HCT116 (cell line): ENCODE measurements around the gene RNF121. TPM values are rescaled to one million over a fixed set of nuclear protein-coding genes. Genes with fewer than 3 reads are reported as not detected.

Source experiments
- ATAC-seq: fragments of 200-7000 bp; cut with Tn5 transposase; 2 replicates; pipeline ENCODE4 v1.9.1; 2020; ENCODE audit warnings: mild to moderate bottlenecking, moderate library complexity
- BruUV-seq: library from RNA; stranded (reverse); fragments of 400-500 nt; replicated peaks from 2 replicates; lab custom pipeline; 2021; lab: Mats Ljungman, UMichigan
- CTCF ChIA-PET: fragments of 300-600 bp; sonication (Branson Sonifier 250); formaldehyde crosslinking; loops from one replicate; lab custom pipeline; 2021; ENCODE audit warnings: antibody characterized with exemption; lab: Charles Lee
- POLR2A ChIA-PET: fragments of 300-600, 350-600 bp; sonication (Branson Sonifier 250); formaldehyde crosslinking; loops from one replicate; lab custom pipeline; 2021; ENCODE audit warnings: antibody characterized with exemption; lab: Charles Lee
- RAD21 ChIA-PET, 2 experiments: fragments of 300-600 bp; sonication (Branson Sonifier 250); formaldehyde crosslinking; loops; one replicate each; lab custom pipeline; 2023; ENCODE audit warnings: low total read pairs in 2 of 2; ENCODE audit not compliant: uncharacterized antibody in 2 of 2, unreplicated experiment in 2 of 2, low non-redundant PET in 1 of 2; lab: Charles Lee
- DNase-seq: peaks from one replicate; pipeline ENCODE4 v3.0.0-alpha.2; 2010; ENCODE audit warnings: low read depth, low spot score
- H2AFZ ChIP-seq: fragments of 200-600 bp; shearing (Covaris generic), sonication (generic); 2 replicates; pipeline ENCODE4 v1.6.1; 2017; ENCODE audit warnings: low read depth, mixed run types, mixed read lengths, antibody characterized with exemption, low read length; ENCODE audit not compliant: poor library complexity, severe bottlenecking
- H3K27ac ChIP-seq: 2 replicates; pipeline ENCODE4 v1.5.1; 2012; ENCODE audit warnings: low read depth, low read length
- H3K27me3 ChIP-seq: fragments of 200-600 bp; sonication (generic); 2 replicates; pipeline ENCODE4 v1.6.1; 2016; ENCODE audit warnings: mixed run types, low read length, mixed read lengths; ENCODE audit not compliant: insufficient read depth
- H3K36me3 ChIP-seq, 2 experiments: fragments of 200-500 bp in 1 of 2; fragments of 200-600 bp in 1 of 2; sonication (Bioruptor generic) in 1 of 2; sonication (generic) in 1 of 2; 2 replicates each; pipeline versions ENCODE4 v1.5.1 to v1.6.1; 2014 to 2016; ENCODE audit warnings: low read length in 2 of 2, inconsistent platforms in 1 of 2, mixed read lengths in 1 of 2, mixed run types in 1 of 2; ENCODE audit not compliant: insufficient read depth in 2 of 2, control insufficient read depth in 1 of 2
- H3K4me1 ChIP-seq, 2 experiments: fragments of 200-600 bp in 1 of 2; sonication (generic) in 1 of 2; 2 replicates each; pipeline versions ENCODE4 v1.5.1 to v1.6.1; 2012 to 2017; ENCODE audit warnings: low read length in 2 of 2, inconsistent platforms in 1 of 2, mild to moderate bottlenecking in 1 of 2, mixed read lengths in 1 of 2, mixed run types in 1 of 2, moderate library complexity in 1 of 2; ENCODE audit not compliant: insufficient read depth in 2 of 2, control insufficient read depth in 1 of 2
- H3K4me2 ChIP-seq: fragments of 200-600 bp; sonication (generic); 2 replicates; pipeline ENCODE4 v1.6.1; 2017; ENCODE audit warnings: mixed run types, low read length, mixed read lengths
- H3K4me3 ChIP-seq, 2 experiments: fragments of 200-600 bp in 1 of 2; sonication (generic) in 1 of 2; replicated peaks in 1 of 2; 2 replicates each; pipeline ENCODE4 v1.5.1; 2011 to 2016; ENCODE audit warnings: low read length in 2 of 2, control low read depth in 1 of 2, low read depth in 1 of 2, mild to moderate bottlenecking in 1 of 2, mixed read lengths in 1 of 2, mixed run types in 1 of 2
- H3K79me2 ChIP-seq: fragments of 200-600 bp; sonication (generic); 2 replicates; pipeline ENCODE4 v1.6.1; 2017; ENCODE audit warnings: mild to moderate bottlenecking, mixed run types, low read length, moderate library complexity, mixed read lengths; ENCODE audit not compliant: insufficient read depth
- H3K9ac ChIP-seq: fragments of 200-600 bp; sonication (generic); 2 replicates; pipeline ENCODE4 v1.6.1; 2016; ENCODE audit warnings: low read length, mixed read lengths
- H3K9me2 ChIP-seq: fragments of 200-600 bp; sonication (generic), shearing (Covaris generic); 2 replicates; pipeline ENCODE4 v1.6.1; 2017; ENCODE audit warnings: mixed run types, mild to moderate bottlenecking, moderate library complexity; ENCODE audit not compliant: insufficient read depth
- H3K9me3 ChIP-seq, 2 experiments: fragments of 200-500 bp in 1 of 2; fragments of 200-600 bp in 1 of 2; sonication (Bioruptor generic) in 1 of 2; sonication (generic) in 1 of 2; 2 replicates each; pipeline ENCODE4 v1.6.1; 2014 to 2017; ENCODE audit warnings: low read length in 2 of 2, mixed read lengths in 2 of 2, inconsistent platforms in 1 of 2, low read depth in 1 of 2, mild to moderate bottlenecking in 1 of 2, mixed run types in 1 of 2, moderate library complexity in 1 of 2; ENCODE audit not compliant: control insufficient read depth in 1 of 2, insufficient read depth in 1 of 2
- H4K20me1 ChIP-seq: fragments of 200-600 bp; sonication (generic), shearing (Covaris generic); 2 replicates; pipeline ENCODE4 v1.6.1; 2017; ENCODE audit warnings: mixed run types, mild to moderate bottlenecking, moderate library complexity; ENCODE audit not compliant: insufficient read depth
- ATF3 ChIP-seq: IDR thresholded peaks from 2 replicates; pipeline ENCODE4 v1.6.1; 2012
- CBX3 ChIP-seq: IDR thresholded peaks from 2 replicates; pipeline ENCODE4 v1.6.1; 2012; ENCODE audit warnings: low read depth
- CEBPB ChIP-seq: IDR thresholded peaks from 2 replicates; pipeline ENCODE4 v1.6.1; 2012; ENCODE audit warnings: low read depth
- CTCF ChIP-seq, 3 experiments: fragments of 200-600 bp in 1 of 3; sonication (generic) in 1 of 3; IDR thresholded peaks in 2 of 3; conservative IDR thresholded peaks in 1 of 3; 2 replicates each; pipeline ENCODE4 v1.5.1; 2012 to 2017; ENCODE audit warnings: low read depth in 2 of 3, low read length in 2 of 3, antibody characterized with exemption in 1 of 3, borderline replicate concordance in 1 of 3, control low read depth in 1 of 3, mild to moderate bottlenecking in 1 of 3, mixed read lengths in 1 of 3, mixed run types in 1 of 3, moderate library complexity in 1 of 3; ENCODE audit not compliant: insufficient read depth in 1 of 3
- ELF1 ChIP-seq: IDR thresholded peaks from 2 replicates; pipeline ENCODE4 v1.6.1; 2012; ENCODE audit warnings: low read depth, borderline replicate concordance
- EZH2 ChIP-seq: fragments of 200-600 bp; sonication (generic); IDR thresholded peaks from 2 replicates; pipeline ENCODE4 v1.6.1; 2017; ENCODE audit warnings: antibody characterized with exemption, mixed run types
- EZH2phosphoT487 ChIP-seq: fragments of 200-600 bp; IDR thresholded peaks from 2 replicates; pipeline ENCODE4 v1.6.1; 2018; ENCODE audit warnings: antibody characterized with exemption, borderline replicate concordance
- FOSL1 ChIP-seq: IDR thresholded peaks from 2 replicates; pipeline ENCODE4 v1.6.1; 2012; ENCODE audit warnings: low read depth
- JUND ChIP-seq: IDR thresholded peaks from 2 replicates; pipeline ENCODE4 v1.6.1; 2012
- RAD21 ChIP-seq: IDR thresholded peaks from 2 replicates; pipeline ENCODE4 v1.6.1; 2012; ENCODE audit warnings: low read depth, mild to moderate bottlenecking
- REST ChIP-seq: IDR thresholded peaks from 2 replicates; pipeline ENCODE4 v1.6.1; 2012; ENCODE audit warnings: low read depth
- SIN3A ChIP-seq: IDR thresholded peaks from 2 replicates; pipeline ENCODE4 v1.6.1; 2012; ENCODE audit warnings: low read depth
- SP1 ChIP-seq: IDR thresholded peaks from 2 replicates; pipeline ENCODE4 v1.6.1; 2012; ENCODE audit warnings: low read depth
- TCF7L2 ChIP-seq: IDR thresholded peaks from 2 replicates; pipeline ENCODE4 v1.7.0; 2011; ENCODE audit warnings: borderline replicate concordance, inconsistent platforms; ENCODE audit not compliant: insufficient read depth, insufficient read length; ENCODE audit errors: extremely low read depth
- YY1 ChIP-seq: IDR thresholded peaks from 2 replicates; pipeline ENCODE4 v1.6.1; 2011; ENCODE audit warnings: low read length, low read depth, moderate library complexity, mild to moderate bottlenecking; ENCODE audit not compliant: insufficient replicate concordance; ENCODE audit errors: extremely low read depth
- ZNF274 ChIP-seq: fragments of 200-500 bp; sonication (Bioruptor generic); IDR thresholded peaks from 2 replicates; pipeline ENCODE4 v1.6.1; 2014; ENCODE audit warnings: mild to moderate bottlenecking, low read depth, low read length, inconsistent platforms
- intact Hi-C: fragments of 100-400 bp; cut with micrococcal nuclease; formaldehyde crosslinking; loops from 2 replicates; pipeline ENCODE4 v1.10.0; 2022
- total RNA-seq: library from RNA; stranded (reverse); gene quantifications from one replicate; pipeline ENCODE4 v1.2.1, GENCODE V29; 2021; ENCODE audit not compliant: unreplicated experiment

RNF121 gene
- total RNA-seq, 1 experiment from 2014 or later: 24.5 TPM

GRCh38 chr11:71976551-71976950 is 47.7 kb downstream of the RNF121 start:
- no peak for TF ChIP-seq CBX3
- TF ChIP-seq ELF1: no peak
- no peak for TF ChIP-seq FOSL1
- no peak for TF ChIP-seq JUND
- TF ChIP-seq ZNF274: no peak
- TF ChIP-seq SP1: no peak
- no peak for TF ChIP-seq EZH2
- TF ChIP-seq TCF7L2: no peak
- no peak for TF ChIP-seq YY1
- TF ChIP-seq ATF3: no peak
- TF ChIP-seq CEBPB: no peak
- TF ChIP-seq CTCF (IDR thresholded peaks at IDR 0.05 in 2 of 3, conservative IDR thresholded peaks at IDR 0.05 in 1 of 3; ENCODE audit: borderline replicate concordance in 1 of 3, insufficient read depth in 1 of 3, low read depth in 2 of 3, low read length in 2 of 3): no peak
- TF ChIP-seq REST: no peak
- no peak for TF ChIP-seq SIN3A
- no peak for TF ChIP-seq EZH2phosphoT487
- no peak for TF ChIP-seq RAD21
- Histone ChIP-seq H3K9ac (no peak overlapping the region), H3K36me3 (0 out of 4 replicates have a peak, but pooled peaks cover 0 to 2% of the 10 kb centered on the region in 2 experiments), H3K27me3 (no peaks in the 10 kb centered on the region), H3K4me3 (no peak overlapping the region), H3K4me2 (no peak overlapping the region), H3K27ac (no peak overlapping the region), H3K9me3 (no peaks in the 10 kb centered on the region), H3K9me2 (no peaks in the 10 kb centered on the region), H3K79me2 (0 out of 2 replicates have a peak, but pooled peaks cover 4% of the 10 kb centered on the region), H4K20me1 (no peaks in the 10 kb centered on the region), H2AFZ (no peak overlapping the region), H3K4me1 (no peaks in the 10 kb centered on the region)
- no TSS peak for BruUV-seq
- POLR2A ChIA-PET: no interaction called here
- CTCF ChIA-PET: interaction anchor here (1.1 to 2.2 kb wide), 7 partner anchors 9 to 454 kb away, joined by 3 to 14 read pairs (median 5); no protein-coding TSS in a partner anchor
- intact Hi-C loops: loop anchor here (2.0 kb wide), 1 partner anchor 458 kb away; the partner anchor contains the start of gene CLPB
- ATAC-seq: no peak
- no peak for DNase-seq
- RAD21 ChIA-PET: interaction anchor here in 1 of 2 experiments (0.5 kb wide), 1 partner anchor 118 kb away, joined by 4 read pairs; no protein-coding TSS in a partner anchor
